Left ventricle myocardium inferior (tissue), 1 donor: Measurements from ENCODE around the gene KRTCAP3. TPM values are rescaled to one million over a fixed set of nuclear protein-coding genes. Genes with fewer than 3 reads are reported as not detected.
"Not testable (repeated sequence)": the region's sequence is repeated elsewhere in the genome, so short reads cannot be mapped to it uniquely, and the experiment has no call there.

Experiments used
- DNase-seq: peaks from one replicate; pipeline ENCODE4 v3.0.0-alpha.2; 2020
- H3K27ac ChIP-seq: fragments of 200-600 bp; replicated peaks from 2 replicates; pipeline ENCODE4 v1.8.0; 2021
- H3K27me3 ChIP-seq: fragments of 200-600 bp; 2 replicates; pipeline ENCODE4 v1.8.0; 2021; ENCODE audit warnings: low read depth
- H3K36me3 ChIP-seq: fragments of 200-600 bp; 2 replicates; pipeline ENCODE4 v1.8.0; 2021
- H3K4me1 ChIP-seq: fragments of 200-600 bp; 2 replicates; pipeline ENCODE4 v1.8.0; 2021
- H3K4me3 ChIP-seq: fragments of 200-600 bp; 2 replicates; pipeline ENCODE4 v1.8.0; 2021; ENCODE audit warnings: mild to moderate bottlenecking, moderate library complexity
- H3K9me3 ChIP-seq: fragments of 200-600 bp; replicated peaks from 2 replicates; pipeline ENCODE4 v1.8.0; 2021
- CTCF ChIP-seq: fragments of 200-600 bp; IDR thresholded peaks from 2 replicates; pipeline ENCODE4 v1.8.0; 2021; ENCODE audit warnings: antibody characterized with exemption, mild to moderate bottlenecking, borderline replicate concordance
- intact Hi-C: fragments of 100-400 bp; cut with micrococcal nuclease; formaldehyde crosslinking; loops from one replicate; pipeline ENCODE4 v1.11.0; 2022
- total RNA-seq: library from RNA; stranded (reverse); fragmentation: NEBNext Ultra II Directional; extraction: Animal tissue kit (Norgen Biotek cat#: 25700); gene quantifications from one replicate; pipeline ENCODE4 v1.2.1, GENCODE V29; 2021
- donor health status: DM: no; HTN: yes; CAD: no; lungs with severe emphysema.

The KRTCAP3 gene
- total RNA-seq, 1 donor from 2014 or later, result 0.63 TPM

- no peaks in the 10 kb centered on the region for H3K36me3 ChIP-seq
- H3K4me3 ChIP-seq, result no peak overlapping the region
- no peak for TF ChIP-seq CTCF
- H3K27me3 ChIP-seq, result no peaks in the 10 kb centered on the region
- H3K4me1 ChIP-seq, result no peaks in the 10 kb centered on the region
- no peak for DNase-seq
- no peak overlapping the region for H3K27ac ChIP-seq
- no peaks in the 10 kb centered on the region for H3K9me3 ChIP-seq
- intact Hi-C loops, result no loop called here
Measured at GRCh38 chr2:27420996-27421395, 21.2 kb upstream of the KRTCAP3 start.

- Histone ChIP-seq H3K9me3 (no peaks in the 10 kb centered on the region), H3K36me3 (no peaks in the 10 kb centered on the region)
- intact Hi-C loops, result no loop called here
Measured at GRCh38 chr2:27421660-27422250, 20.4 kb upstream of the KRTCAP3 start.

GRCh38 chr2:27422958-27423357 is 19.2 kb upstream of the KRTCAP3 start:
- intact Hi-C loops, result no loop called here
- Histone ChIP-seq H3K4me3 (no peak overlapping the region), H3K9me3 (no peaks in the 10 kb centered on the region), H3K27ac (no peak overlapping the region), H3K27me3 (no peaks in the 10 kb centered on the region), H3K36me3 (no peaks in the 10 kb centered on the region), H3K4me1 (peaks cover 6% of the 10 kb centered on the region)
- DNase-seq, result no peak
- TF ChIP-seq CTCF, result no peak

More at GRCh38 chr2:27421660-27422250, 20.4 kb upstream of the KRTCAP3 start:
- H3K4me1 ChIP-seq, result no peaks in the 10 kb centered on the region
- TF ChIP-seq CTCF, result no peak
- H3K27me3 ChIP-seq, result no peaks in the 10 kb centered on the region
- H3K27ac ChIP-seq, result no peak overlapping the region
- no peak overlapping the region for H3K4me3 ChIP-seq
- DNase-seq, result no peak

GRCh38 chr2:27425039-27425438 is 17.1 kb upstream of the KRTCAP3 start:
- H3K27me3 ChIP-seq, H3K36me3 ChIP-seq, DNase-seq, H3K27ac ChIP-seq, H3K9me3 ChIP-seq, intact Hi-C loops, H3K4me3 ChIP-seq: not testable (repeated sequence)
- peaks cover 23% of the 10 kb centered on the region for H3K4me1 ChIP-seq

GRCh38 chr2:27427863-27428212 is 14.3 kb upstream of the KRTCAP3 start:
- Histone ChIP-seq H3K27ac (peak overlapping the region; percentile 100), H3K27me3 (no peaks in the 10 kb centered on the region), H3K36me3 (no peaks in the 10 kb centered on the region), H3K9me3 (no peaks in the 10 kb centered on the region), H3K4me3 (peak overlapping the region; percentile 98), H3K4me1 (peaks cover 51% of the 10 kb centered on the region)
- intact Hi-C loops, result no loop called here
- TF ChIP-seq CTCF, result no peak
- DNase-seq, result no peak

- TF ChIP-seq CTCF, result no peak
- DNase-seq, result peak; percentile 95
- H3K27me3 ChIP-seq, result no peaks in the 10 kb centered on the region
- peak within 1 kb of the TSS; percentile 98 for H3K4me3 ChIP-seq
- H3K9me3 ChIP-seq, result no peaks in the 10 kb centered on the region
- H3K27ac ChIP-seq, result peak within 1 kb of the TSS; percentile 100
- intact Hi-C loops, result no loop called here
- H3K36me3 ChIP-seq, result peaks cover 5% of the 10 kb centered on the region
- peaks cover 55% of the 10 kb centered on the region for H3K4me1 ChIP-seq
Measured at GRCh38 chr2:27428213-27428977, 13.8 kb upstream of the KRTCAP3 start, which contains the start of gene NRBP1. TSS of gene NRBP1 (plus strand) at chr2:27428631. CDS start at chr2:27433274, 4,643 bp downstream.
